Ectodermal cell (in vitro differentiated cells): ENCODE data around the gene PMM2.
"Not testable (repeated sequence)": the region's sequence is repeated elsewhere in the genome, so short reads cannot be mapped to it uniquely, and the experiment has no call there.

Experiments used
- H3K27ac ChIP-seq: 2 replicates; pipeline ENCODE4 v1.7.0; 2013; ENCODE audit warnings: mild to moderate bottlenecking, low read depth, low read length; ENCODE audit not compliant: insufficient read depth, poor library complexity, severe bottlenecking
- H3K27me3 ChIP-seq: 2 replicates; pipeline ENCODE4 v1.7.0; 2013; ENCODE audit warnings: mild to moderate bottlenecking, low read length; ENCODE audit not compliant: insufficient read depth, control insufficient read depth, poor library complexity, severe bottlenecking
- H3K36me3 ChIP-seq: one replicate; pipeline ENCODE4 v1.7.0; 2013; ENCODE audit warnings: low read length; ENCODE audit not compliant: control insufficient read depth, insufficient read depth
- H3K4me1 ChIP-seq: one replicate; pipeline ENCODE4 v1.7.0; 2013; ENCODE audit warnings: low read length; ENCODE audit not compliant: control insufficient read depth, insufficient read depth
- H3K4me3 ChIP-seq: 2 replicates; pipeline ENCODE4 v1.7.0; 2013; ENCODE audit warnings: low read depth, low read length, control low read depth; ENCODE audit not compliant: insufficient read depth
- H3K9me3 ChIP-seq: 2 replicates; pipeline ENCODE4 v1.7.0; 2013; ENCODE audit warnings: mild to moderate bottlenecking, low read length, moderate library complexity; ENCODE audit not compliant: control insufficient read depth
- WGBS, 2 experiments: methylation state at CpG; one replicate each; pipeline ENCODE4 v1.1.7; 2013; ENCODE audit warnings: missing lambda C conversion rate in 2 of 2; 5-methylcytosine and 5-hydroxymethylcytosine counted together

The PMM2 gene

DNA sequence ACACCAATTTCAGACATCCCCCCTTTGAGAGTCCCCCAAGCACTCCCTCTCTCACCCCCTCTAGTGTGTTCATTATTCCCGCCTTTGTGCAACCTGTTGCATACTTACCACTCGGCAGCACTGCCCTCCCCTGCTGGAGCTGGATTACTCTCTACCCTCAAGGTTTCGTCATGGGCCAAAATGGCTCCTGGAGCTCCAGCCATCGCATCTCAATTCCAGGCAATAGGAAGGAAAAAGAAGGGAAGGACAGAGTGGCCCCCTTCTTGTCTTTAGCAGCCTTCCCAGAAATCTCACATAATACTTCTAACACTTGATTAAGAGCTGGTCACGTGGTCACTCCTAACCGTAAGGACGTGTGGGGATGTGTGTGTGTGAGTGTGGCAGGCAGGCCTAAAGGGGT is 20.4 kb upstream of the PMM2 start:
- WGBS, 2 experiments = 96% methylated on average over 6 of the region's 7 CpGs
- Histone ChIP-seq H3K4me3 (no peak overlapping the region), H3K27ac (no peak overlapping the region), H3K4me1 (no peaks in the 10 kb centered on the region), H3K9me3 (no peaks in the 10 kb centered on the region), H3K36me3 (no peaks in the 10 kb centered on the region), H3K27me3 (no peaks in the 10 kb centered on the region)

DNA sequence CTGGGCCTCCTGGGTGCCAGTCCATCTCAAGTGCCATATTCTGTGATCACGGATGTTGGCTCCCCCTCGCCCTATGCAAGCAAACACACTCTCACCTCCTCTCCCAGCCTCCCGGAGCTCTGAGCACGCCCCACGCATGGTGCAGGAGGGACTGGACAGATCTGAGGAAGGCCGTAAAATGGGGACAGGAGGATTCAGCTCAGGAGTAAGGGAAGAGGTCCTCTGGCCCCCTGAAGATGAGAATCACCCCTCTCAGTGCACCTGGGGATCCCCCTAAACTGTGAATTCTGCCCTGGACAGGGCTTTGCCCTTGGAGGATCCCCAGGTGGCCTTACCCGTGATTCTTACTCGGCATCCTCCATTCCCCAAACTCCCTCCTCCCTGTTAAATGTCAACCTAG is 15.8 kb upstream of the PMM2 start:
- no peaks in the 10 kb centered on the region for H3K4me1 ChIP-seq
- no peak overlapping the region for H3K27ac ChIP-seq
- no peaks in the 10 kb centered on the region for H3K27me3 ChIP-seq
- no peaks in the 10 kb centered on the region for H3K9me3 ChIP-seq
- WGBS, 2 experiments = 93 to 97% methylated on average over 8 of the region's 8 CpGs
- H3K36me3 ChIP-seq = no peaks in the 10 kb centered on the region
- no peak overlapping the region for H3K4me3 ChIP-seq

DNA sequence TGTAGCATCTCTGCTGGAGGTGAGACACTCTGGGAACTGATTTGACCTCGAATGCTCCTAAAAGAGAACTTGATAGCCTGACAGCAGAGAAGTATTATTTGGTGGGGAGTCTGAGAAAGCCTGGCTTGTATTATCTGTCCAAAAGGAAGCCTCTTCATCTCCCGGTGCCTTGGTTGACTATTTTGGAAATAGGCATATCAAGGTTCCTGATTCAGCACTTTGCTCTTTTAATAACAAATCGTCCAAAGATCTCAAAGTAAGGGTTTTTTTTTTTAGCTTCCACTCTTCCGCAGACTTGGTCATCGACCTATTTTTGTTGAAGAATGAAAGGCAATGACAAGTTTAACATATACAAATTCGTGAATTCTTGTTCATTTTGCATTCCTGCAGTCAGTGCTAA is 15.0 kb upstream of the PMM2 start:
- no peaks in the 10 kb centered on the region for H3K36me3 ChIP-seq
- no peak overlapping the region for H3K4me3 ChIP-seq
- H3K27me3 ChIP-seq = no peaks in the 10 kb centered on the region
- WGBS, 2 experiments = 88 to 89% methylated on average over 6 of the region's 6 CpGs
- H3K4me1 ChIP-seq = no peaks in the 10 kb centered on the region
- H3K27ac ChIP-seq = no peak overlapping the region
- H3K9me3 ChIP-seq = no peaks in the 10 kb centered on the region

DNA sequence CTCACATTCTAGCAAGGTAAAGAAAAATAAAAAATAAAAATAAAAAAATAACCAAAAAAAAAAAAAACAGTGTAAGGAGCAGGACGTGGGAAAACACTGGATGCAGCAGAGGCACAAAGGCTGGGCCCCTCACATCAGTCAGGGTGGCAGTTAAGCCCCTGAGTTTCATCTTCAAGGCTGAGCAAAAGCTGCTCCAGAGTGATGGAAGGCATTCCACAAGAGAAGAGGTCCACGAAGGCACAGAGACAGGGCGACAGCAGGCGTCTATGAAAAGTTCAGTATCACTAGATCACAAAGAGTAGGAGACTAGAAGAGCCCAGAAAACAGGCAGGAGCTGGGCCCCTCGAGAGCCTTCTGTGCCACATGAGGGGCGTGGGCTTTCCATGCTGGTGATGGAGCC is 12.2 kb upstream of the PMM2 start:
- no peaks in the 10 kb centered on the region for H3K27me3 ChIP-seq
- H3K36me3 ChIP-seq = no peaks in the 10 kb centered on the region
- no peak overlapping the region for H3K4me3 ChIP-seq
- WGBS, 2 experiments = 90 to 92% methylated on average over 6 of the region's 6 CpGs
- no peak overlapping the region for H3K27ac ChIP-seq
- no peaks in the 10 kb centered on the region for H3K4me1 ChIP-seq
- no peaks in the 10 kb centered on the region for H3K9me3 ChIP-seq

DNA sequence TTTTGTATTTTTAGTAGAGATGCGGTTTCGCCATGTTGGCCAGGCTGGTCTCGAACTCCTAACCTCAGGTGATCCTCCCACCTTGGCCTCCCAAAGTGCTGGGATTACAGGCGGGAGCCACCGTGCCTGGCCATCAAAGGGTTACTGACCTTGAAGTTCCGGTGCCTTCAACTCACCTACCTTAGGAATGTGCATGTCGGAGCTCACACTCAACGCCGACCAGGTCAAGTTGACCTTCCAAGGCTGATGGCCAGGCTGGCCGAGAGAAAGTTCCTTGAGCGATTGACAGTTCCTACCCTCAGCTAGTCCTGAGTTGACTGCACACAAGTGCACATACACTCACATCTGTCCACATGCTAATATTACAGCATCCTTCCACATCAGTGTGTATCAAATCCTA is 11.3 kb upstream of the PMM2 start:
- 92 to 93% methylated on average over 11 of the region's 11 CpGs for WGBS, 2 experiments
- not testable (repeated sequence) for H3K27me3 ChIP-seq, H3K4me3 ChIP-seq, H3K9me3 ChIP-seq, H3K4me1 ChIP-seq, H3K27ac ChIP-seq, H3K36me3 ChIP-seq

DNA sequence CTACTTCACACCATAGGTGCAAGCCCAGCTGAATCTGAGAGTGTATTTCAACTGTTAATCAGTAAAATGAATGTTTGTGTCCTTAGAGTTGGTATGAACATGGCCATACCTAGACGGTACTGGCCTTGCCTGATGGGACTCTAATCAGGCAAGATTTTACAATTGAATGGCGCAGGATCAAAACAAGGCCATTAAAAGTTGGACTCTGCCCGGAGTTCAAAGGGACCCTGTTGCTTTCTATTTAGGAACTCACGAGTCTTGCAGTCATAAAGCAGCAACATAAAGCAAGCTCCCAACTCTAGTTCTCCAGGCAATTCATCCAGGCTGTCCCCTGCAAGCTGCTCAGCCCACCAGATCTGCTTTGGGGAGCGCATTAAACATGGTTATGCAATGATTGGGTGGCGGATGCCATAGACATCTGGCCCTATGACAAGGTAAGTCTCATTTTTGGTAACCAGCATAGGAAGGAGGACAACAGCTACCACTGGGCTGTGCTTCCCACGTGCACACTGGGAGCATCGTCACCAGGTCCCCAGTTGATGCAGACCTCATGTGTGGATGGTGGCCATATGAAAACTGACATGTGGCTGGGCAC is 9.0 kb upstream of the PMM2 start:
- Histone ChIP-seq H3K36me3 (no peaks in the 10 kb centered on the region), H3K9me3 (no peaks in the 10 kb centered on the region), H3K27ac (no peak overlapping the region), H3K27me3 (no peaks in the 10 kb centered on the region), H3K4me3 (no peak overlapping the region), H3K4me1 (no peaks in the 10 kb centered on the region)
- 90 to 91% methylated on average over 8 of the region's 8 CpGs for WGBS, 2 experiments

DNA sequence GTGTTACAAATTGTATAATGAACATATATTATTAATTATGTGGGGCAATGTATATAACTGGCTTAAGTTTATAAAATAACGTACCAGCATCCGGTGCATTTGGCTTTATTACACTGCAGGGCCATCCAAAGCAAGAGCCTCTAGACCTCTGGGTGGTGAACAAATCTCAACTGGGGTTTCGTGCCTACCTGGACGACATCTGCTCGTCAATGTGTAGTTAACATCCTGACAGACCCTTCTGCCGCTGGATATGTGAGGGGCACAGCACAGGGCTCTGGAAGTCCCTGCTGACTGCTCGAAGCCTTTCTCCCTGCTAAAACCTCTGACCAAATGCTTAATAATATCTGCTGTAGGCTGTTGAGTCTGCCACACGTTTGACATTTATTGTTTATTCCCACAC is 2.5 kb upstream of the PMM2 start:
- no peak overlapping the region for H3K4me3 ChIP-seq
- H3K9me3 ChIP-seq = no peaks in the 10 kb centered on the region
- H3K27me3 ChIP-seq = no peaks in the 10 kb centered on the region
- no peak overlapping the region for H3K27ac ChIP-seq
- peaks cover 19% of the 10 kb centered on the region for H3K4me1 ChIP-seq
- WGBS, 2 experiments = 94 to 97% methylated on average over 8 of the region's 8 CpGs
- H3K36me3 ChIP-seq = no peaks in the 10 kb centered on the region

DNA sequence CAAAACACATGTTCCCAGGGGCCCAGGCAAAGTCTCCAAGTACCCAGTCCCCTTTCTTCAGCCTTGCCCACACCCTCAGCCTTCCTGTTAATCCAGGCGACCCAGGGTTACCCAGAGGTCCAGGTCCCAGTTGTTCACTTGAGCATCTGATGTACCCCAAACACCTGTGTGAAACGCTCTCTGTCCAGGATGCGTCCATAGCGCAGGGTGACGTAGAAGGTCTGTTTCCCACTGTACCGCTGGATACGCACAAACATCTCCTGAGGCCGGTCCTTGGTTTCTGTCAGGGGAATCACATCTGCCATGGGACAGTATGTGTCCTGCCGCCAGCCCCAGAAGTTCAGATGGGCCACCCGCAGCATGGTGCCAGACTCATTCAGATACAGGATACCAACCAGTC is 1.8 kb upstream of the PMM2 start:
- Histone ChIP-seq H3K4me3 (no peak overlapping the region), H3K4me1 (peaks cover 19% of the 10 kb centered on the region), H3K9me3 (no peaks in the 10 kb centered on the region), H3K27ac (no peak overlapping the region), H3K27me3 (no peaks in the 10 kb centered on the region), H3K36me3 (no peaks in the 10 kb centered on the region)
- 94 to 95% methylated on average over 10 of the region's 10 CpGs for WGBS, 2 experiments

DNA sequence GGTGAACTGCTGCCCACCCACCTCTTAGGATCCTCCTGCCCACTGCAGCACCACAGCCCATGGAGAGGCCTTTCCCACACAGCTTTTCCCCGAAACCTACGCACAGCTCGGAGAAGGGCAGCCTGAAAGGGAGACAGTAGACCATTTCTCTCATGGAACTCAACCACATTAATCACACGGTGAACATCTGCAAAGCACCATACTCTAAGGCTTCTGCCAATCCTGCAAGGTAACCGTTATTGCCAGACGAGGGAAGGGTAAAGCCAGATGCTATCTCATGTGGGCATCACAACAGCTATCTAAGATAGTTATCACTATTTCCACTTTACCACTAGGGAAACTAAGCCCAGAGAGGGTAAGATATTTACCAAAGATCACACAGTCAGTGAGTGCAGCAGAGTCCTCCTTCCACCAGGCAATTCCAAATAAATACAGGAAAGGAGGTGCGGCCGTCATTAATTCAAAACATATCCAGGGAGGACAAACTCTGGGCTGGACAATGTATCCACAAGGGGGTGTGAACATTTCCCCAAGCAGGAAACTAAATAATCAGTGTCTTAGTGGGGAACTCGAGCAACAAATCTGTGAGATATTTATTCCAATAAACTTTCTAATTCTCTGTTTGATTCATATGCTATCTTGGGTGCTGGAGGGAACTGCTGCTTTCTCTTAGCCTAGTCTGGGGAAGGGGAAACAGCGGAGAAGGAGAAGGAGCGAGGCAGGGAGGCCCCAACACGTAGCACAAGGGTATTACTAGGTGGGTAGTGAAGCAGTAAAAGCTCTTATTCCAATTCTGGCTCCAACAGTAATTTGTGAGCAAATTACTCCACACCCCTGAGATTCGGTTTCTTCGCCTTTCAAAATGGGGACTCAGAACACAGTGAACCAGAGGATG is 923 bp upstream of the PMM2 start:
- Histone ChIP-seq H3K27me3 (no peaks in the 10 kb centered on the region), H3K27ac (no peak overlapping the region), H3K9me3 (no peaks in the 10 kb centered on the region), H3K4me3 (peak overlapping the region; percentile 96), H3K4me1 (peaks cover 19% of the 10 kb centered on the region), H3K36me3 (no peaks in the 10 kb centered on the region)
- 55 to 59% methylated on average over 13 to 14 of the region's 14 CpGs for WGBS, 2 experiments

DNA sequence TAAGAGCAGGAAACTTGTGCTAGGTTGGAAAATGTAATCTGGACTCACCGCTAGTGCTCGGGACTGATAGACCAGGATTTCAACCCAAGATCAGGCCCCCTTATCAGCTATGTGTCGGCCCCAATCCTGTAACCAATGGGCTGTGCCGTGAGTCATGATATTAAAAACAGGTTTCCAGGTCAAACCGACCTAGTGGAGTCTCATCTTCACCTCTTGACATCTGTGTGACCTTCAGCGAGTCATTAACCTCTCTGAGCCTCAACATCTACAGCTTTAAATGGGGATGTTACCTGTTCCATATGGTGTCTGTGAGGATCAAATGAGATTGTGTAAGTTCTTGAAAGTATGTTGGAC is 512 bp downstream of the PMM2 start:
- H3K9me3 ChIP-seq = no peaks in the 10 kb centered on the region
- 2% methylated on average over 6 of the region's 6 CpGs for WGBS, 2 experiments
- no peaks in the 10 kb centered on the region for H3K27me3 ChIP-seq
- no peak overlapping the region for H3K27ac ChIP-seq
- peaks cover 3% of the 10 kb centered on the region for H3K36me3 ChIP-seq
- H3K4me3 ChIP-seq = peak overlapping the region; percentile 96
- peaks cover 19% of the 10 kb centered on the region for H3K4me1 ChIP-seq
